Suppressor macrophage treated with lipopolysaccharide for 1 hour (primary cell): ENCODE data around the gene PSMB5.

Experiments
- DNase-seq, 3 donors: peaks; one replicate each; pipeline ENCODE4 v3.0.0-alpha.2; 2020 to 2022

PSMB5 gene

GRCh38 chr14:23034498-23035302 lies at the start of gene PSMB5:
TSS of gene PSMB5 (minus strand) at chr14:23034900. CDS start at chr14:23034881, 19 bp downstream.
- peak; percentile 92 to 96 (median 95) for DNase-seq

GRCh38 chr14:23080474-23080873 lies 45.8 kb upstream of the PSMB5 start:
- DNase-seq: no peak

GRCh38 chr14:23079716-23080115 lies 45.0 kb upstream of the PSMB5 start:
- DNase-seq: peak in 2 of 3 donors; percentile 53 to 55

GRCh38 chr14:23078692-23079116 lies 44.0 kb upstream of the PSMB5 start:
- DNase-seq: peak; percentile 92 to 96 (median 94)

GRCh38 chr14:23077962-23078361 lies 43.3 kb upstream of the PSMB5 start:
- peak in 2 of 3 donors; percentile 28 to 42 for DNase-seq

GRCh38 chr14:23076785-23077408 lies 42.2 kb upstream of the PSMB5 start:
- DNase-seq: peak; percentile 61 to 71 (median 67)

- DNase-seq: no peak
Observed at GRCh38 chr14:23074906-23075305, 40.2 kb upstream of the PSMB5 start.

GRCh38 chr14:23071921-23072539 lies 37.3 kb upstream of the PSMB5 start:
- no peak for DNase-seq

GRCh38 chr14:23071244-23071920 lies 36.7 kb upstream of the PSMB5 start:
- peak; percentile 81 to 89 (median 84) for DNase-seq

GRCh38 chr14:23070262-23071129 lies 35.8 kb upstream of the PSMB5 start:
- DNase-seq: peak in 1 of 3 donors; percentile 15

GRCh38 chr14:23069413-23069806 lies 34.7 kb upstream of the PSMB5 start:
- no peak for DNase-seq

GRCh38 chr14:23068789-23069412 lies 34.2 kb upstream of the PSMB5 start:
- DNase-seq: peak; percentile 89 to 93 (median 91)

- no peak for DNase-seq
Observed at GRCh38 chr14:23067847-23068788, 33.4 kb upstream of the PSMB5 start.

- no peak for DNase-seq
Observed at GRCh38 chr14:23066855-23067744, 32.4 kb upstream of the PSMB5 start.

GRCh38 chr14:23066368-23066767 lies 31.7 kb upstream of the PSMB5 start:
- DNase-seq: no peak

- DNase-seq: no peak
Observed at GRCh38 chr14:23063601-23064000, 28.9 kb upstream of the PSMB5 start.

GRCh38 chr14:23062002-23062401 lies 27.3 kb upstream of the PSMB5 start:
- no peak for DNase-seq

GRCh38 chr14:23060536-23061260 lies 26.0 kb upstream of the PSMB5 start:
- no peak for DNase-seq
